Measurements from ENCODE around the gene LILRA1.
"Not testable (repeated sequence)": the region's sequence is repeated elsewhere in the genome, so short reads cannot be mapped to it uniquely, and the experiment has no call there.

DNA sequence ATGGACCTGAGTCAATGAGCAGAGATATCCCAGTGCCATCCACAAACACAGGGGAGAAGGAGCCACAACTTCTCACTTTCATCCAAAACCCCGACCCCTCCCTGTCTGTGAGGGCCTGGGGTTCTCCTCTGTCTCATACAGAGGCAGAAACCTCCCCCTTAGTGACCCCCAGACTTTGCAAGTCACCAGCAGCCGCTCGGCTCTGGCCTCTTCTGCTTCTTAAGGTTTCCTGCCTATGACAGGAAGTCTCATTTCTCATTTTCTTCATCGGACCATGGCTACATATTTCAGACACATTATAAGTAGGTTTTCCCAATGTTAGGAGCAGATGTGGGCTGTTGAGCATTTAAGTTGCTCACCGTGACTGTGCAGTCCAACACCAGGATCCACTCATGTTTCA, 49.5 kb downstream of the LILRA1 start:
- TF ChIP-seq, protein P1, sequence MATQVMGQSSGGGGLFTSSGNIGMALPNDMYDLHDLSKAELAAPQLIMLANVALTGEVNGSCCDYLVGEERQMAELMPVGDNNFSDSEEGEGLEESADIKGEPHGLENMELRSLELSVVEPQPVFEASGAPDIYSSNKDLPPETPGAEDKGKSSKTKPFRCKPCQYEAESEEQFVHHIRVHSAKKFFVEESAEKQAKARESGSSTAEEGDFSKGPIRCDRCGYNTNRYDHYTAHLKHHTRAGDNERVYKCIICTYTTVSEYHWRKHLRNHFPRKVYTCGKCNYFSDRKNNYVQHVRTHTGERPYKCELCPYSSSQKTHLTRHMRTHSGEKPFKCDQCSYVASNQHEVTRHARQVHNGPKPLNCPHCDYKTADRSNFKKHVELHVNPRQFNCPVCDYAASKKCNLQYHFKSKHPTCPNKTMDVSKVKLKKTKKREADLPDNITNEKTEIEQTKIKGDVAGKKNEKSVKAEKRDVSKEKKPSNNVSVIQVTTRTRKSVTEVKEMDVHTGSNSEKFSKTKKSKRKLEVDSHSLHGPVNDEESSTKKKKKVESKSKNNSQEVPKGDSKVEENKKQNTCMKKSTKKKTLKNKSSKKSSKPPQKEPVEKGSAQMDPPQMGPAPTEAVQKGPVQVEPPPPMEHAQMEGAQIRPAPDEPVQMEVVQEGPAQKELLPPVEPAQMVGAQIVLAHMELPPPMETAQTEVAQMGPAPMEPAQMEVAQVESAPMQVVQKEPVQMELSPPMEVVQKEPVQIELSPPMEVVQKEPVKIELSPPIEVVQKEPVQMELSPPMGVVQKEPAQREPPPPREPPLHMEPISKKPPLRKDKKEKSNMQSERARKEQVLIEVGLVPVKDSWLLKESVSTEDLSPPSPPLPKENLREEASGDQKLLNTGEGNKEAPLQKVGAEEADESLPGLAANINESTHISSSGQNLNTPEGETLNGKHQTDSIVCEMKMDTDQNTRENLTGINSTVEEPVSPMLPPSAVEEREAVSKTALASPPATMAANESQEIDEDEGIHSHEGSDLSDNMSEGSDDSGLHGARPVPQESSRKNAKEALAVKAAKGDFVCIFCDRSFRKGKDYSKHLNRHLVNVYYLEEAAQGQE (IDR thresholded peaks at IDR 0.05; ENCODE audit: low read depth, low read length) = not testable (repeated sequence)
- not testable (repeated sequence) for TF ChIP-seq CEBPB (IDR thresholded peaks at IDR 0.05; ENCODE audit: borderline replicate concordance in 1 of 2, low read depth in 2 of 2, low read length in 2 of 2); JUNB (IDR thresholded peaks at IDR 0.05)

Measured in GM12878 (cell line).